Activated CD8-positive, alpha-beta T cell treated with anti-CD3 and anti-CD28 coated beads for 36 hours (primary cell): ENCODE data around the gene HACE1. TPM values are rescaled to one million over a fixed set of nuclear protein-coding genes. Genes with fewer than 3 reads are reported as not detected.
A peak's percentile ranks its signal among the peaks of the same experiment; 100 is the strongest.
"Not testable (repeated sequence)": the region's sequence is repeated elsewhere in the genome, so short reads cannot be mapped to it uniquely, and the experiment has no call there.

ENCODE experiments used
- ATAC-seq: fragments of 200-7000 bp; cut with Tn5 transposase; one replicate; pipeline ENCODE4 v1.10.0; 2021; ENCODE audit warnings: mild to moderate bottlenecking, moderate library complexity
- CTCF ChIA-PET: fragments of 350-600 bp; sonication (Branson Sonifier 250); formaldehyde crosslinking; loops from one replicate; lab custom pipeline; 2021; ENCODE audit warnings: antibody characterized with exemption; lab: Charles Lee
- POLR2A ChIA-PET: fragments of 350-600 bp; sonication (Branson Sonifier 250); formaldehyde crosslinking; loops from one replicate; lab custom pipeline; 2021; ENCODE audit warnings: antibody characterized with exemption; lab: Charles Lee
- DNase-seq: peaks from one replicate; pipeline ENCODE4 v3.0.0-alpha.2; 2020
- H3K27ac Mint-ChIP-seq: one replicate; pipeline ENCODE4 v1.8.0; 2021; ENCODE audit warnings: mild to moderate bottlenecking, mixed read lengths
- H3K27me3 Mint-ChIP-seq: one replicate; pipeline ENCODE4 v1.8.0; 2021; ENCODE audit warnings: mixed read lengths
- H3K36me3 Mint-ChIP-seq: one replicate; pipeline ENCODE4 v1.8.0; 2021; ENCODE audit warnings: low read depth, mixed read lengths
- H3K4me1 Mint-ChIP-seq: one replicate; pipeline ENCODE4 v1.8.0; 2021; ENCODE audit warnings: low read depth, mixed read lengths
- H3K4me3 Mint-ChIP-seq: one replicate; pipeline ENCODE4 v1.8.0; 2021; ENCODE audit warnings: mild to moderate bottlenecking, moderate library complexity, mixed read lengths
- H3K9me3 Mint-ChIP-seq: one replicate; pipeline ENCODE4 v1.8.0; 2021; ENCODE audit warnings: mixed read lengths
- CTCF ChIP-seq: fragments of 200-600 bp; IDR thresholded peaks from one replicate; pipeline ENCODE4 v1.8.0; 2022; ENCODE audit warnings: antibody characterized with exemption, mild to moderate bottlenecking
- intact Hi-C: fragments of 100-400 bp; cut with micrococcal nuclease; formaldehyde crosslinking; loops from one replicate; pipeline ENCODE4 v1.10.0; 2022
- total RNA-seq, 2 experiments: library from RNA; stranded (reverse); gene quantifications; one replicate each; pipeline ENCODE4 v1.2.3, GENCODE V29; 2021

The HACE1 gene
- total RNA-seq, 2 experiments from 2014 or later: 14.5 to 17.5 TPM

DNA sequence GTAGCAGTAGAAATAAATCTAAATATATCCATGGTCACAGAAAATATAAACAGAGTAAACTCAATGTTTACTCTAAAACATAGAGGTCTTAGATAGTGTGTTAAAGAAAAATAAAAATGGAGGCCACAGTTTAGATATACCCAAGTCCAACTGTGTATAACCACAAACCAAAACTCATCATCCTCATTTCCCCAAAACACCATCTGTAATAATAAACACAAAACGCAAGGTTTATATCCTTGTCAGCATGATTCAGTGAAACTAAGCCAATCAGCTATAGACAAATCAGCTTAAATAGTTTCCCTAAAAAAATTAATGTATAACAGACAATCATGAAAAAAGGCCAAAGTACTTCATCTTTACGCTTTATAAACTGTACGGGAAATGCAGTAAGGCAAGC lies 2.7 kb upstream of the HACE1 start:
- TF ChIP-seq CTCF: no peak
- Mint-ChIP-seq H3K27ac (no peak overlapping the region), H3K36me3 (no peaks in the 10 kb centered on the region), H3K9me3 (no peaks in the 10 kb centered on the region), H3K4me3 (no peak overlapping the region), H3K27me3 (peaks cover 17% of the 10 kb centered on the region), H3K4me1 (peaks cover 14% of the 10 kb centered on the region)
- intact Hi-C loops: no loop called here
- DNase-seq (no peak), ATAC-seq (no peak)
- POLR2A ChIA-PET: no interaction called here
- CTCF ChIA-PET: interaction anchor here (1.2 to 1.4 kb wide), 2 partner anchors 14 to 68 kb away, joined by 4 to 6 read pairs; no protein-coding TSS in a partner anchor

DNA sequence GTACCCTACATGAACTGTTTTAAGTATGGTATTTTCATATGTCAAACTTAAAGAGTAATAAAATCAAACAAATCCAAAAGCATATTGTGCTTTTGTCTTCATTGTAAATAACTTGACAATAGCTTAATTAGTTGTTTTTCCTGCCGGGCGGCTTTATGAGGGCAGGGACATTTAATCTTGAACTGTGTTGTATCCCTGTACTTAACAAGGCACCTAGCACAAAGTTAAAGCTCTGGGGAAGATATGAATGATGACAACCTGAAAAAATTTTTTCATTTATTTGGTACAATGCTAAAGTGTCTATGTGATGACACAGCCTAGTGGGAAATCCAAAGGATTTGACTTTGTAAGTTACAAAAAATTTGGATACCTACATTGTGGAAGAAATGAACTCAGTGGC lies 502 bp upstream of the HACE1 start:
- H3K36me3 Mint-ChIP-seq: no peaks in the 10 kb centered on the region
- no peak for TF ChIP-seq CTCF
- no peak for DNase-seq
- ATAC-seq: no peak
- H3K4me1 Mint-ChIP-seq: peaks cover 19% of the 10 kb centered on the region
- peak overlapping the region; percentile 96 for H3K4me3 Mint-ChIP-seq
- no peak overlapping the region for H3K27ac Mint-ChIP-seq
- CTCF ChIA-PET: interaction anchor here (1.2 to 3.0 kb wide), 4 partner anchors 14 to 70 kb away, joined by 3 to 13 read pairs (median 4); no protein-coding TSS in a partner anchor
- POLR2A ChIA-PET: no interaction called here
- H3K27me3 Mint-ChIP-seq: peaks cover 13% of the 10 kb centered on the region
- intact Hi-C loops: no loop called here
- no peaks in the 10 kb centered on the region for H3K9me3 Mint-ChIP-seq

- ChIA-PET CTCF (interaction anchor here (1.9 to 3.0 kb wide), 2 partner anchors 12 to 68 kb away, joined by 4 to 13 read pairs; no protein-coding TSS in a partner anchor), POLR2A (no interaction called here)
- Mint-ChIP-seq H3K27me3 (peaks cover 4% of the 10 kb centered on the region), H3K4me1 (peaks cover 21% of the 10 kb centered on the region), H3K4me3 (peak overlapping the region; percentile 96), H3K9me3 (no peaks in the 10 kb centered on the region), H3K36me3 (no peaks in the 10 kb centered on the region), H3K27ac (peak overlapping the region; percentile 85)
- TF ChIP-seq CTCF: no peak
- DNase-seq (no peak), ATAC-seq (no peak)
- intact Hi-C loops: no loop called here
Measured at GRCh38 chr6:104858642-104859041, 1.1 kb downstream of the HACE1 start.

- CTCF ChIA-PET: no interaction called here
- POLR2A ChIA-PET: no interaction called here
- no peaks in the 10 kb centered on the region for H3K9me3 Mint-ChIP-seq
- intact Hi-C loops: no loop called here
- no peak for TF ChIP-seq CTCF
- no peak overlapping the region for H3K4me3 Mint-ChIP-seq
- H3K27ac Mint-ChIP-seq: no peak overlapping the region
- H3K4me1 Mint-ChIP-seq: peaks cover 20% of the 10 kb centered on the region
- no peaks in the 10 kb centered on the region for H3K27me3 Mint-ChIP-seq
- peaks cover 10% of the 10 kb centered on the region for H3K36me3 Mint-ChIP-seq
- DNase-seq (no peak), ATAC-seq (no peak)
Measured at GRCh38 chr6:104855507-104855906, 4.2 kb downstream of the HACE1 start.

DNA sequence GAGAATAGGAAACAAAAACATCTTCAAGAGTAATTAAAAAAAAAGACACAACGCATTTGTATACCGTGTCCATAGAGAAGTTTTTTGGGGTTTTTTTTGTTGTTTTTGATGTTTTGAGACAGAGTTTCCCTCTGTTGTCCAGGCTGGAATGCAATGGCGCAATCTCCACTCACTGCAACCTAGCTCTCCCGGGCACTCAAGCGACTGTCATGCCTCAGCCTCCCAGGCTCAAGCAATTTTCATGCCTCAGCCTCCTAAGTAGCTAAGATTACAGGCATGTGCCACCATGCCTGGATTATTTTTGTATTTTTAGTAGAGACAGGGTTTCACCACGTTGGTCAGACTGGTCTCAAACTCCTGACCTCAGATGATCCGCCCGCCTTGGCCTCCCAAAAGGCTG lies 12.0 kb downstream of the HACE1 start:
- peaks cover 26% of the 10 kb centered on the region for H3K36me3 Mint-ChIP-seq
- H3K9me3 Mint-ChIP-seq, CTCF ChIA-PET, H3K27ac Mint-ChIP-seq, ATAC-seq, intact Hi-C loops, H3K4me3 Mint-ChIP-seq, DNase-seq, H3K4me1 Mint-ChIP-seq, H3K27me3 Mint-ChIP-seq, POLR2A ChIA-PET: not testable (repeated sequence)
